Epithelial cell of proximal tubule (primary cell): ENCODE results near the gene CDH23. TPM values are rescaled to one million over a fixed set of nuclear protein-coding genes. Genes with fewer than 3 reads are reported as not detected.

Experiments
- DNase-seq: peaks from one replicate; pipeline ENCODE4 v3.0.0-alpha.2; 2011; ENCODE audit warnings: low read depth
- H3K4me3 ChIP-seq: 2 replicates; pipeline ENCODE4 v1.5.1; 2011; ENCODE audit warnings: low read depth, mild to moderate bottlenecking, low read length
- total RNA-seq: library from RNA; depleted of rRNA; stranded (reverse); fragments of >200 nt; gene quantifications from 2 replicates; pipeline ENCODE4 v1.2.3, GENCODE V29; 2015
- TF ChIP-seq, protein P1 (sequence below): conservative IDR thresholded peaks from 2 replicates; pipeline ENCODE4 v1.5.1; 2012; ENCODE audit warnings: low read depth, mild to moderate bottlenecking, low read length

Gene CDH23
- total RNA-seq, 1 donor from 2014 or later = under 0.01 TPM

DNA sequence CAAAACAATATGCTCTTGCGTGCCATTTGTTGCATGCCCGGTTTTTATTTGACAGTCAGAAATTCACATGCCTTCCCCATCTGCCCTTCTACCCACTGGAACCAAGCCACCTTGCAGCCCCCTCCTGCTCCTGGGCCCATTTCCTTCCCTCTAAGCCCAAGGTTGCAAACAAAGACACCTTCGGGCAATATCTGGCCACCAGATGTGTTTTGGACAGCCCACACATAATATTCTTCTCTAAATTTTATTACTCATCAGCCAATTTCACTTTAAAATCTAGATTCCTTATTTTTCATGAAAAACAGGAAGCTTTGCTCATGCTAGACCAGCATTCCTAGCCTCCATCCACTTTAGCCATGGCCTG is 341.1 kb downstream of the CDH23 start:
- no peak for DNase-seq
- TF ChIP-seq, protein P1, sequence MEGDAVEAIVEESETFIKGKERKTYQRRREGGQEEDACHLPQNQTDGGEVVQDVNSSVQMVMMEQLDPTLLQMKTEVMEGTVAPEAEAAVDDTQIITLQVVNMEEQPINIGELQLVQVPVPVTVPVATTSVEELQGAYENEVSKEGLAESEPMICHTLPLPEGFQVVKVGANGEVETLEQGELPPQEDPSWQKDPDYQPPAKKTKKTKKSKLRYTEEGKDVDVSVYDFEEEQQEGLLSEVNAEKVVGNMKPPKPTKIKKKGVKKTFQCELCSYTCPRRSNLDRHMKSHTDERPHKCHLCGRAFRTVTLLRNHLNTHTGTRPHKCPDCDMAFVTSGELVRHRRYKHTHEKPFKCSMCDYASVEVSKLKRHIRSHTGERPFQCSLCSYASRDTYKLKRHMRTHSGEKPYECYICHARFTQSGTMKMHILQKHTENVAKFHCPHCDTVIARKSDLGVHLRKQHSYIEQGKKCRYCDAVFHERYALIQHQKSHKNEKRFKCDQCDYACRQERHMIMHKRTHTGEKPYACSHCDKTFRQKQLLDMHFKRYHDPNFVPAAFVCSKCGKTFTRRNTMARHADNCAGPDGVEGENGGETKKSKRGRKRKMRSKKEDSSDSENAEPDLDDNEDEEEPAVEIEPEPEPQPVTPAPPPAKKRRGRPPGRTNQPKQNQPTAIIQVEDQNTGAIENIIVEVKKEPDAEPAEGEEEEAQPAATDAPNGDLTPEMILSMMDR = no peak
- H3K4me3 ChIP-seq = no peak overlapping the region

DNA sequence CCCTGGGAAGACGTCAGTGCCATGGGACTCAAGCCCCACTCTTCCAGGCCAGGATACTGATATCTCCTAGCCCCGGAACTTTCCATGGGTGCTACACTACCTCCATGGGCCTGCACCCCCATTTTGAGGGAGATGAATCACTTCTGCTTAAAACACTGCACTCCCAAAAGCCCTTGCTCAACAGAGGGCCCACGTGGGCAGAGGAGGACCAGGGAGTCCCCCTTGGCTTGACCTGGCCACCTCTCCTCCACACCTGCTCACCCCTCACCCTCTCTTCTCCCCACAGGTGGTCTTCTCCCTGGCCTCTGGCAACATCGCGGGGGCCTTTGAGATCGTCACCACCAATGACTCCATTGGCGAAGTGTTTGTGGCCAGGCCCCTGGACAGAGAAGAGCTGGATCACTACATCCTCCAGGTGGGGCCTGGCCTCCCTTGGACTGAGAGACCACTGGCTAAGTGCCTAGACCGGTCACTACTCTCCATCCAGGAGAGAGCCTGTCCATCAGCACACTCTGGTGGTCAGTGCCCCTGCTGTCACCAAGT is 342.7 kb downstream of the CDH23 start:
- DNase-seq = no peak
- H3K4me3 ChIP-seq = no peak overlapping the region
- TF ChIP-seq, protein P1 = no peak

DNA sequence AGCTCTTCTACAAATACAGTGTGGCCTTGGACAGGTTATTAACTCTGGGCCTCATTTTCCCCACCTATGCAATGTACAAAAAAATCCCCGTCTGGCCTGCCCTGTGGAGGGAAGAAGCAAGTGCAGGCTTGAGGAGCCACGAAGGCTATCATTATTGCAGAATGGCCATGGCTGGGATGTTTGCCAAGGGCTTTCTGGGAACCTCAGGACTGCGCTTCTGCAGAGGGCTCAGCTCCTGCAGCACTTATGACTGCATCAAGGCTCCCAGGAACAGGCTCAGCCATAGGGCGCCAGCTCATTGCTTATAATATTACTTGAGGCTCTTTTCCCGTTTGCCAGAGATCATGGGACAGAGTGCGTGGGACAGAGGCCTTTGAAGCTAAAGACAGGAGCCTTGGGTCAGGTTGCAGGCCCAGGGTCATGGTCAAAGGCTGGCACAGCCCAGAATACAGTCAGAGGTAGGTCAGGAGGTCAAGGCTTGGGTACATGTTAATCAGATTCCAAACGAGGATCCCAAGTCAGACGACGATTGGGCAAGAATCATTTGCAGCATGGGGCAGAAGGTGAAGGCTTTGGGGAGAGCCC is 343.4 kb downstream of the CDH23 start:
- no peak for DNase-seq

DNA sequence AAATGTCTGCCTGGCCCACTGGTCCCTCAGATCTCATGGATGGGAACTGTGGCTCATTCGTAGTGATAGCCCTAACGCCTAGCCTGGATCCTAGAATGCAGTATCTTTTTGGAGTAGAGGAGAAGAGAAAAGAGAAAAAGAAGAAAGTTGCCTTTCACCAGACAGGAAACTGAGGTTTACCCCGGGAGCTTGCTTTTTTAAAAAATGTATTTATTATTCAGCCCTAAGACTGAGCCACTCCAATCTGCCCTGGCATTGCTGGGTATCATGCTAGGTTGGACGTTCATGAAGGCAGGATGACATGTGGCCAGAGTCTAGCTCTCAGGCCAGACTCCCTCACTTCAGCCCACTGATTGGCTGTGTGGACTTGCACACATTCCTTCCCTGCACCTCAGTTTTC is 344.3 kb downstream of the CDH23 start:
- TF ChIP-seq, protein P1 = no peak

More for the DNA sequence above, 343.4 kb downstream of the CDH23 start:
- H3K4me3 ChIP-seq = no peak overlapping the region
- TF ChIP-seq, protein P1 = no peak

DNA sequence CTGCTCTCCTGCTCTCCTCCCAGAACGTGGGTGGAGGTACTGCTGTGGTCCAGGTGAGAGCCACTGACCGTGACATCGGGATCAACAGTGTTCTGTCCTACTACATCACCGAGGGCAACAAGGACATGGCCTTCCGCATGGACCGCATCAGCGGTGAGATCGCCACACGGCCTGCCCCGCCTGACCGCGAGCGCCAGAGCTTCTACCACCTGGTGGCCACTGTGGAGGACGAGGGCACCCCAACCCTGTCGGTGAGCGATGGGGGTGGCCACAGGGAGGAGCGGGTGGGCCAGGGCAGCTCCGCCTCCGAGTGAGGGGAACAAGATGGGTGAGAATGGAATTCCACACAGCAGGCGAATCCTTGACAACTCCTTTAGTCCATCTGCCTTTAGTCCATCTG is 345.0 kb downstream of the CDH23 start:
- TF ChIP-seq, protein P1 = no peak
- H3K4me3 ChIP-seq = no peak overlapping the region
- DNase-seq = no peak

More for the DNA sequence above, 344.3 kb downstream of the CDH23 start:
- H3K4me3 ChIP-seq = no peak overlapping the region
- DNase-seq = no peak

DNA sequence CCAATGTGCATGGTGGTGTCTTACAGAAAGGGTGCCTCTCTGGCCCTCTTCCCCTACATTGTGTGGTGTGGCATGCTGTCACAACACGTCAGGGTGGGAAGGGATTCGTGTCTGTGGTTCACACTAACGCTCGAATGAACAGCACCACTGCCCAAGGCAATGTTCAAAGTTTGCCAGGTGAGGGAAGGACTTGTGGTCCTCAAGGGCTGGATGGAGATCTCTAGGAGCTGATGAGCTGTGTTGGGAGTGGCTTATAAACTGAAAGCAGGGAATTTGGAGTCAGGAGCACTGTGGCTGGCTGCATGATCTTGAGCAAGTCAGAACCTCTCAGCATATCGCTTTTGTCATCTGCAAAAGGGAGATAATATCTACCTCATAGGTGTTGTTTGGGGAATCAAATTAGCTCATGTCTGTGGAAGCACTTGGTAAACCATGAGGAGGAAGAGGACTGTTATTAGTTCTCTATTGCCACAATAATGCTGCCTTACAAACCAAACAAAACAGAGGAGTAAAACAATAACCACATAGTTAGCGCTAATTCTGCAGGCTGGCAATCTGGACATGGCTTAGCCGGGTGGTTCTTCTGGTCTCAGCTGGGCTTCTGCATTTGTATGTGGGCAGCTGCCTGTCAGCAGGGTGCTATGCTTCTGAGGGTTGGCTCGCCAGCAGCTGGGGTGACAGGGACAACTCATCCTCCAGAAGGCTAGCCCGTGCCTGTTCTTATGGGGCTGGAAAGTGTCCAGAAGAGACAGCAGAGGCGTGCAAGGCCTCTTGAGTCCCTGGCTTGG is 345.8 kb downstream of the CDH23 start:
- H3K4me3 ChIP-seq = no peak overlapping the region
- TF ChIP-seq, protein P1 = no peak
- no peak for DNase-seq
